ENCODE results near the gene ZNF135. TPM values are rescaled to one million over a fixed set of nuclear protein-coding genes. Genes with fewer than 3 reads are reported as not detected.

ZNF135 gene
- total and polyA plus RNA-seq, 2 donors from 2014 or later: 5.6 to 9.7 TPM

DNA sequence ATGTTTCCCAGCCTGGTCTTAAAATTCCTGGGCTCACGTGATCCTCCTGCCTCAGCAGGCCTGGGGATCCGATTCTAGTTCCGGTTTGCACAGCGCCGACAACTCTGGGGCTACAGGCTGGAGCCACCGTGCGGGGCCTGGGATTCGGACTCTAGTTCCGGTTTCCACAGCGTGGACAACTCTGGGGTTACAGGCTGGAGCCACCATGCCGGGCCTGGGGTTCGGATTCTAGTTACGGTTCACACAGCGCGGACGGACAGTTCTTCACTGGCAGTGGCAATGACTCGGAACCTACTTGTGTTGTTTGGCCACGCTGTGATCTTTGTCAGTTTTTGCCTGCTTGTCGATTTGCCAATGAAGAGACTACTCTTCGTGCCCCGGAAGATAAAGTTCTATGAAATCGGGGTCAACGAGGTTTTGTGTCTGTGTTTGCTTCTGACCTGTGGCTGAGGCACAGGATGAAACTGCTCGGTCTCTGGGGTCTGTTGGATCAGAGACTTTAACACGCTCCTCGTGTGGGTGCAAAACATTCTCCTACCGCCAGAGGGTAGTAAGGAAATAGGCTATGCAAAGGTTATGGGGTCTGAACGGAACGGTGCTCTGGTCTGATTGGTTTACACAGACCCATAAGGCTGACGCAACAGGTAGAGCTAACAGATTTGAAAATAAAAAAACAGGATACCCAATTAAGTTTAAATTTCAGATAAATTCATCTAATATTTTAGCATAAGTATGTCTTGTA, 37.4 kb upstream of the ZNF135 start:
- Histone ChIP-seq H3K4me1 (ENCODE audit: control insufficient read depth in 2 of 3, insufficient read depth in 2 of 3, low read depth in 1 of 3, low read length in 3 of 3) (no peaks in the 10 kb centered on the region), H3K9me3 (ENCODE audit: control insufficient read depth in 2 of 3, insufficient read depth in 1 of 3, low read length in 3 of 3) (peaks cover 0 to 2% (median 0%) of the 10 kb centered on the region in 3 donors), H3K27ac (ENCODE audit: low read depth in 2 of 2, low read length in 2 of 2) (no peak overlapping the region), H3K4me3 (ENCODE audit: low read length in 3 of 3) (no peak overlapping the region), H3K27me3 (ENCODE audit: control insufficient read depth, insufficient read depth, low read length) (no peaks in the 10 kb centered on the region), H3K36me3 (ENCODE audit: control insufficient read depth in 2 of 3, insufficient read depth in 3 of 3, low read length in 3 of 3) (no peaks in the 10 kb centered on the region), H3K9ac (ENCODE audit: low read length in 3 of 3) (no peak overlapping the region)
- TF ChIP-seq, protein P1, sequence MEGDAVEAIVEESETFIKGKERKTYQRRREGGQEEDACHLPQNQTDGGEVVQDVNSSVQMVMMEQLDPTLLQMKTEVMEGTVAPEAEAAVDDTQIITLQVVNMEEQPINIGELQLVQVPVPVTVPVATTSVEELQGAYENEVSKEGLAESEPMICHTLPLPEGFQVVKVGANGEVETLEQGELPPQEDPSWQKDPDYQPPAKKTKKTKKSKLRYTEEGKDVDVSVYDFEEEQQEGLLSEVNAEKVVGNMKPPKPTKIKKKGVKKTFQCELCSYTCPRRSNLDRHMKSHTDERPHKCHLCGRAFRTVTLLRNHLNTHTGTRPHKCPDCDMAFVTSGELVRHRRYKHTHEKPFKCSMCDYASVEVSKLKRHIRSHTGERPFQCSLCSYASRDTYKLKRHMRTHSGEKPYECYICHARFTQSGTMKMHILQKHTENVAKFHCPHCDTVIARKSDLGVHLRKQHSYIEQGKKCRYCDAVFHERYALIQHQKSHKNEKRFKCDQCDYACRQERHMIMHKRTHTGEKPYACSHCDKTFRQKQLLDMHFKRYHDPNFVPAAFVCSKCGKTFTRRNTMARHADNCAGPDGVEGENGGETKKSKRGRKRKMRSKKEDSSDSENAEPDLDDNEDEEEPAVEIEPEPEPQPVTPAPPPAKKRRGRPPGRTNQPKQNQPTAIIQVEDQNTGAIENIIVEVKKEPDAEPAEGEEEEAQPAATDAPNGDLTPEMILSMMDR (IDR thresholded peaks at IDR 0.05; ENCODE audit: borderline replicate concordance, extremely low read depth, insufficient read depth): peak; percentile 74
- peak; percentile 82 for FAIRE-seq
- intact Hi-C loops (cut with DNase I): no loop called here
- peak in 4 of 5 donors; percentile 81 to 92 (median 87) for DNase-seq

DNA sequence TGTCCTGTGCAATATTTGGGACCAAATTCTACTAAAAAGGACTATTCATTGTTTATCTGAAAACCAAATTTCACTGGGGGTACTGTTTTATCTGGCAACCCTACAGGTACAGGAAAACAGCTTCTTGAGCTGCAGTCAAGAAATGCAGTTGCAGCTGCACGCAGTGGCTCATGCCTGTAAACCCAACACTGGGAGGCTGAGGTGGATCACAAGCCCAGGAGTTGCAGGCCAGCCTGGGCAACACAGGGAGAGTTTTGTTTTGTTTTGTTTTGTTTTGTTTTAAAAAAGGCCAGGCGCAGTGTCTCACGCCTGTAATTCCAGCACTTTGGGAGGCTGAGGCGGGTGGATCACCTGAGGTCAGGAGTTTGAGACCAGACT, 36.8 kb upstream of the ZNF135 start:
- intact Hi-C loops (cut with DNase I): no loop called here
- H3K9me3 ChIP-seq (ENCODE audit: control insufficient read depth in 2 of 3, insufficient read depth in 1 of 3, low read length in 3 of 3): peaks cover 0 to under 1% (median 0%) of the 10 kb centered on the region in 3 donors
- no peak for FAIRE-seq

DNA sequence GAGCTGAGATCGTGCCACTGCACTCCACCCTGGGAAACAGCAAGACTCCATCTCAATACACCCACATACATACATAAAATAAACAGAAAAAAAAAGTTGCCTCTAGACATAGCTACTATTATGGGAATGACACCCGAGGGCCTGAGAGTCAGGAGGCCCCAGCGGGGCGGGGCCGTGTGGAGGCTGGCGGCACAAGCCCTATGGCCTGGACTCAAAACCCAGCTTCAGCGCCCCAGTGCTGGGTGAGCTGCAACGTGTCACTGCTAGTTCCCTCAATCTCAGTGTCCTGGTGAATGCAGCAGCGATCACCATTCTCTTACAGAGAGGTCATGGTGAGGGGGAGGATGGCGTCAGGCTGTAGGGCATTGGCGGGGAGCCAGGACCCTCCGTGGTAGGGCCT, 34.4 kb upstream of the ZNF135 start:
- DNase-seq: no peak
- Histone ChIP-seq H3K4me1 (ENCODE audit: control insufficient read depth in 2 of 3, insufficient read depth in 2 of 3, low read depth in 1 of 3, low read length in 3 of 3) (no peaks in the 10 kb centered on the region), H3K9me3 (ENCODE audit: control insufficient read depth in 2 of 3, insufficient read depth in 1 of 3, low read length in 3 of 3) (no peaks in the 10 kb centered on the region), H3K36me3 (ENCODE audit: control insufficient read depth in 2 of 3, insufficient read depth in 3 of 3, low read length in 3 of 3) (no peaks in the 10 kb centered on the region), H3K9ac (ENCODE audit: low read length in 3 of 3) (no peak overlapping the region), H3K4me3 (ENCODE audit: low read length in 3 of 3) (no peak overlapping the region), H3K27ac (ENCODE audit: low read depth in 2 of 2, low read length in 2 of 2) (no peak overlapping the region), H3K27me3 (ENCODE audit: control insufficient read depth, insufficient read depth, low read length) (no peaks in the 10 kb centered on the region)
- intact Hi-C loops (cut with DNase I): no loop called here
- FAIRE-seq: no peak
- TF ChIP-seq, protein P1 (IDR thresholded peaks at IDR 0.05; ENCODE audit: borderline replicate concordance, extremely low read depth, insufficient read depth): no peak

More for the DNA sequence above, 36.8 kb upstream of the ZNF135 start:
- Histone ChIP-seq H3K36me3 (ENCODE audit: control insufficient read depth in 2 of 3, insufficient read depth in 3 of 3, low read length in 3 of 3) (no peaks in the 10 kb centered on the region), H3K27me3 (ENCODE audit: control insufficient read depth, insufficient read depth, low read length) (no peaks in the 10 kb centered on the region), H3K9ac (ENCODE audit: low read length in 3 of 3) (no peak overlapping the region), H3K27ac (ENCODE audit: low read depth in 2 of 2, low read length in 2 of 2) (no peak overlapping the region), H3K4me1 (ENCODE audit: control insufficient read depth in 2 of 3, insufficient read depth in 2 of 3, low read depth in 1 of 3, low read length in 3 of 3) (no peaks in the 10 kb centered on the region), H3K4me3 (ENCODE audit: low read length in 3 of 3) (no peak overlapping the region)
- TF ChIP-seq, protein P1 (IDR thresholded peaks at IDR 0.05; ENCODE audit: borderline replicate concordance, extremely low read depth, insufficient read depth): no peak
- DNase-seq: no peak

Data from kidney (tissue), 14 donors.